Vagina (tissue), 2 donors: Measurements from ENCODE around the gene HOXB4.

ENCODE experiments used
- CTCF ChIP-seq, 3 experiments: fragments of 450-650 bp in 2 of 3; fragments of 200-600 bp in 1 of 3; sonication (generic) in 1 of 3; IDR thresholded peaks; one replicate each; pipeline ENCODE4 v1.5.1; 2017 to 2019; ENCODE audit warnings: antibody characterized with exemption in 3 of 3, mild to moderate bottlenecking in 2 of 3, moderate library complexity in 2 of 3
- POLR2A ChIP-seq, 2 donors: fragments of 450-650 bp; IDR thresholded peaks; one replicate each; pipeline ENCODE4 v1.6.1; 2017; ENCODE audit warnings: antibody characterized with exemption in 2 of 2, mild to moderate bottlenecking in 2 of 2, moderate library complexity in 2 of 2

GRCh38 chr17:48570325-48571023, 7.7 kb downstream of the HOXB4 start:
- TF ChIP-seq CTCF (IDR thresholded peaks at IDR 0.05), result no peak
- TF ChIP-seq POLR2A (IDR thresholded peaks at IDR 0.05), result no peak
